H4 (cell line): ENCODE results near the gene LHFPL5. TPM values are rescaled to one million over a fixed set of nuclear protein-coding genes. Genes with fewer than 3 reads are reported as not detected.

Source experiments
- DNase-seq: peaks from one replicate; pipeline ENCODE4 v3.0.0-alpha.2; 2015; ENCODE audit warnings: low spot score
- total RNA-seq: library from RNA; depleted of rRNA; stranded (reverse); fragments of >200 nt; shearing (Covaris generic); gene quantifications from 2 replicates; pipeline ENCODE4 v1.2.3, GENCODE V29; 2014

The LHFPL5 gene
- total RNA-seq, 1 experiment from 2014 or later = not detected

- no peak for DNase-seq
Measured at GRCh38 chr6:35794536-35795452, 10.4 kb upstream of the LHFPL5 start.

GRCh38 chr6:35795453-35796071, 9.6 kb upstream of the LHFPL5 start:
- no peak for DNase-seq

- DNase-seq = no peak
Measured at GRCh38 chr6:35796236-35796635, 8.9 kb upstream of the LHFPL5 start.

GRCh38 chr6:35797837-35798526, 7.2 kb upstream of the LHFPL5 start:
- DNase-seq = no peak

- no peak for DNase-seq
Measured at GRCh38 chr6:35798706-35799105, 6.4 kb upstream of the LHFPL5 start.

GRCh38 chr6:35801148-35801547, 4.0 kb upstream of the LHFPL5 start:
- DNase-seq = no peak

GRCh38 chr6:35808688-35809087, 3.5 kb downstream of the LHFPL5 start:
- DNase-seq = no peak

- DNase-seq = no peak
Measured at GRCh38 chr6:35809809-35810208, 4.7 kb downstream of the LHFPL5 start.

GRCh38 chr6:35810971-35811698, 6.0 kb downstream of the LHFPL5 start:
- peak; percentile 79 for DNase-seq

- no peak for DNase-seq
Measured at GRCh38 chr6:35811699-35811995, 6.5 kb downstream of the LHFPL5 start.

GRCh38 chr6:35817515-35817914, 12.4 kb downstream of the LHFPL5 start:
- DNase-seq = no peak

GRCh38 chr6:35823601-35824000, 18.4 kb downstream of the LHFPL5 start:
- no peak for DNase-seq

- no peak for DNase-seq
Measured at GRCh38 chr6:35824552-35825192, 19.5 kb downstream of the LHFPL5 start.

- no peak for DNase-seq
Measured at GRCh38 chr6:35829306-35829705, 24.2 kb downstream of the LHFPL5 start.

GRCh38 chr6:35831257-35832007, 26.3 kb downstream of the LHFPL5 start:
- DNase-seq = no peak

GRCh38 chr6:35833536-35833935, 28.4 kb downstream of the LHFPL5 start:
- peak; percentile 85 for DNase-seq

- DNase-seq = no peak
Measured at GRCh38 chr6:35839019-35839418, 33.9 kb downstream of the LHFPL5 start.

- DNase-seq = no peak
Measured at GRCh38 chr6:35842381-35842780, 37.2 kb downstream of the LHFPL5 start.

- no peak for DNase-seq
Measured at GRCh38 chr6:35844290-35844689, 39.1 kb downstream of the LHFPL5 start.

GRCh38 chr6:35850208-35850607, 45.1 kb downstream of the LHFPL5 start:
- no peak for DNase-seq

- no peak for DNase-seq
Measured at GRCh38 chr6:35852994-35853393, 47.8 kb downstream of the LHFPL5 start.
